GM18861 (cell line): Measurements from ENCODE around the gene DENND2C.
A peak's percentile ranks its signal among the peaks of the same experiment; 100 is the strongest.

ENCODE experiments used
- ATAC-seq: cut with Tn5 transposase; IDR thresholded peaks from one replicate; pipeline ENCODE4 v1.9.1; 2021; ENCODE audit not compliant: unreplicated experiment

The DENND2C gene, protein sequence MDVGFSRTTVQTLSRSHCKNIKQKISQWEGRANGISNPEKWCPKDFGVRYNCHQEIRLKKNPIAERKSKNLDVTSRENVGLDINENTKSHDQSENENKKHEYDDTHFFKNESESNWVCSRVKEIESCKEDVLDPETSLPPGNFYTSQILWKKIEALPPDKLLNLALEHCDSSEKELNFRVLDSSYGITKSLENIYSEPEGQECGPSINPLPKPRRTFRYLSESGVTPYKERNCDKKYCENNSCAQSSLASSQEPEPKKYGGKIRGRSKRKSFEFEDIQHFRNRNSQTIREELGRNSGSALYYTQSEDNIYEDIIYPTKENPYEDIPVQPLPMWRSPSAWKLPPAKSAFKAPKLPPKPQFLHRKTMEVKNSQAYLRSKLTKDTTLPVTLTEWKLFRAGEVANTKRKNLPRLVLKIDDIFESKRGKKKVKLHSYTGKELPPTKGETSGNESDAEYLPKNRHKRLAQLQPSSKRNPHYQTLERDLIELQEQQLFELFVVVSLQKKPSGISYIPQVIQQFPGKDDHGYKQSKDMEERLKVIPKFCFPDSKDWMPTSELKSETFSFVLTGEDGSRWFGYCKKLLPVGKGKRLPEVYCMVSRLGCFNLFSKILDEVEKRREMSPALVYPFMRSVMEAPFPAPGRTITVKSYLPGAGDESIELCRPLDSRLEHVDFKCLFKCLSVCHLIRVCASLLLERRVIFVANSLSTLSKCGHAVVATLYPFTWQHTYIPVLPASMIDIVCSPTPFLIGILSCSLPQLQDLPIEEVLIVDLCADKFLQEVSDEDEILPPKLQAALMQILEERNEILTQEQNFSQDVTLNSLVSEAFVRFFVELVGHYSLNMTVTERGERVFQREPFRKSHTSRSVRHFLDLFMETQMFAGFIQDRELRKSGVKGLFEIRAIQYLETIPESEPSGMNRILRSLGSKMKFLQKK

DNA sequence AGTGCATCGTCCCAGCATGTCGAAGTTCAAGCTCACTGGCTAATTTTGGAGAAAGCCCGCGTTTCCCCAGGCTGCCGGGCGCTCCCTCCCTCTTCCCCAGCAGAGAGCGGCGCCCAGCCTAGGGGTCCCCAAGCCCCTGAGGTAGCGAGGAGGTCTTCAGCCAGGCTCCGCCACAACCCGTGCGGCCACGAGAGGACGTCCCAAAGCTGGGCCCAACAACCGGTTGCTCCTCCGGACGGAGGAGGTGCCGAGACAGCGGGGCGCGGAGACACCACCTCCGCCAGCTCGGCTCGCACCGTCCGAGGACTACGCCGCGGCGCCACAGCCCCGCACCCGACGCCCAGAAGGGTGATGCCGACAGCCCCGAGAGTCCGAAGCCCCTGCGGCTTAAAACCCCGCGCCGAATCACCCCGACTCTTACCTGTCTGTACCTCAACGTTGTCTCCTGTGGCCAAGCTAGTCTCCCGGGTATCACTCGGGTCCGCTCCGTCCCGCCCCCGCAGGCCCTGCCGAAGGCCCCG lies at the start of gene DENND2C:
Gene DENND2C, minus strand, starts transcription at position 488 of the 521 bp plus-strand sequence. CDS start 44,065 bp downstream, outside the sequence.
- peak; percentile 24 for ATAC-seq

GRCh38 chr1:114719424-114719787 lies 49.6 kb upstream of the DENND2C start:
- no peak for ATAC-seq

DNA sequence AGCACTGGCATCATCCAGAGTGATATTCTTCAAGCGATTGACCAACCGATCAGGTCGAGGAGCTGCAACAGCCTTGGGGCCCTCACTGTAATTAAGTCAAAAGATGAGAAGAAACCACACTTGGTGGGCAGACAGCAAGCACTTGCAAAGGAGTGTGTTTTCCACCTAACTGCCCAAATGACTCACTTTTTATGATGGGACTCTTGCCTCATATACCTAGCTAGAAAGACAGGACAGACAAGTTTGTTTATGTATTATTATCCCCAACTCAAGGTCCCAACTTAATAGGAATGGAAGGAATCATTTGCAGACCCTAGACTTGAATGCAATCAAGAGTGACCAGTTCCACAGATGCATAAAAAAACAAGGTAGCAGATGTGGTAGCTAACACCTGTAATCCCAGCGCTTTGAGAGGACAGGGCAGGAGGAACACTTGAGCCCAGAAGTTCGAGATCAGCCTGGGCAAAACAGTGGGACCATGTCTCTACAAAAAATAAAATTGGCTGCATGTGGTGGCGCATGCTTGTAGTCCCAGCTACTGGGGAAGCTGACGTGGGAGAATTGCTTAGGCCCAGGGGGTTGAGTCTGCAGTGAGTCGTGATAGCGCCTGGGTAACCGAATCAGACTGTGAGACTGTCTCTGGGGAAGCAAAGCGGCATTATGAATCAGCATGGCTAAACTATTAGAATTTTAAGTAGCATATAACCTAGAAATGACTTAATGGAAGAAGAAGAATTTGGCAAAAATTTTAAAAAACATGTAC lies 49.0 kb upstream of the DENND2C start:
- no peak for ATAC-seq

GRCh38 chr1:114716304-114717170 lies 46.7 kb upstream of the DENND2C start, which contains the start of gene NRAS:
TSS of gene NRAS (minus strand) at chr1:114716771. CDS start at chr1:114716160, 611 bp downstream.
- ATAC-seq: peak; percentile 80

GRCh38 chr1:114715952-114716303 lies 46.1 kb upstream of the DENND2C start:
- ATAC-seq: peak; percentile 2

DNA sequence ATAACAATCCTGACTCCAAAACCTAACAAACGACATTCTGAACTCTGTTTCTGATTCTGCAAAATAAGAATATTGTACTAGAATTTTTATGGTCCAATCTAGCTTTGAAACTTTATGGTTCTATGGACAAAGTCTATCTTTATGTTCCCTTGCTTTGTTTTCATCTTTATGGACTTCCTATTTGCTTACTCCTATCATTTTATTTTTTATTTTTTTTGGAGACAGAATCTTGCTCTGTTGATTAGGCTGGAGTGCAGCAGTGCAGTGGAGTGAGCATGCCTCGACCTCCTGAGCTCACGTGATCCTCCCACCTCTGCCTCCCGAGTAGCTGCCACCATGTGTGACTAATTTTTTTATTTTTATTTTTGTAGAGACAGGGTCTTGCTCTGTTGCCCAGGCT lies 43.1 kb upstream of the DENND2C start:
- ATAC-seq: no peak

- ATAC-seq: no peak
Observed at GRCh38 chr1:114710360-114710759, 40.5 kb upstream of the DENND2C start.

DNA sequence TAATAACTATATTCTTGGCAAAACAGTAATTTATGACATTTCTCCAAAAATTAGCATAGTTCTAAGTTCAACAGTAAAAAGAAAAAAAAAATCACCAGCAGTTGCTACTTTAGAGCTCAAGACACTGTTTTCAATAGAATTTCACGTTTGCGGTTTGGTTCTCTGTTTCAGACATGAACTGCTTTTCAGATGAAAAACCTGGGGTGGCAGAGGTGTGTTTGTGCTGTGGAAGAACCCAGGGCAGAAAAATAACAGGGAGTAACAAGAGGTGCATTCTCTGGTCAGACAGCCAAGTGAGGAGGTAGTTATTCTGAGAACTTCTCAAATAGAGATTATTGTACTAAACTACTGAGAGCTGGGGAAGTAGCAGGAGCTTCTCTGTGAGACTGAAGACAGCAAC lies 37.8 kb upstream of the DENND2C start:
- no peak for ATAC-seq

DNA sequence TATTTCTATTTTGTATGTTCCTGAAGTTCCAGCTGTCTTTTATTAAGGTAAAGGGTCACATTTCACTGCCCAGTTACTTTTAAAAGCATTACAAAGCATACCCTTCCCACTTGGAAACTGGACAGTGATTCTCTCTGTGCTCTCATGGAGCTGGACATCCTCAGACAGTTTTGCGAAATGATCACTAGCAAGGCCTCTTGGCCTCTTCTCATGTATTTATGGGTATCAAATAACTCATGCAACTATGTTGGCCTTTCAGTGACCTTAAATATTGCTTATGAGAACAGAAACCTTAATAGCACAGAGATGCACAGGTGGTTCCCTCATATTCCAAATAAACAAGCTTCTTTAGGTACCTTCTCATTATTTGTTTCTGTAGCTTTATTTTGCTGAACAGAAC lies 33.4 kb upstream of the DENND2C start:
- ATAC-seq: no peak

GRCh38 chr1:114702737-114703136 lies 32.9 kb upstream of the DENND2C start:
- no peak for ATAC-seq

DNA sequence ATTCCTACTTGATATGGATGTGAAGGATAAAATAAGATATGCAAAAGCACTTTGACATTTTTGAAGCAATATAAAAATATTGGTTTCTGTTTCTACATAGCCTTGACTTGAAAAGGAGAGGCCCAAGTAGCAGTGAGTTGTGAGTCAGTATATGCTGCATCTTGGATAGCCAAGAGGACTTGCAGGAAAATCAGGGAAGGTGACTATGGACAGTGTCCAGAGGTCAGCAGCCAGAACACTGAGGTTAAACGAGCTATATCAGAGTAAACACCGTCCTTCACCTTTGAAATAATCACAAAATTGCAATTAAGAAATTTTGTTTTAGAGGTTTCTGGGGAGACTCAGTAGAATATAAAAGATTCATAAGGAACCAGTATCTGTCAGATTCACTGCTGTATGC lies 32.1 kb upstream of the DENND2C start:
- ATAC-seq: no peak

- ATAC-seq: no peak
Observed at GRCh38 chr1:114700036-114700600, 30.3 kb upstream of the DENND2C start.

DNA sequence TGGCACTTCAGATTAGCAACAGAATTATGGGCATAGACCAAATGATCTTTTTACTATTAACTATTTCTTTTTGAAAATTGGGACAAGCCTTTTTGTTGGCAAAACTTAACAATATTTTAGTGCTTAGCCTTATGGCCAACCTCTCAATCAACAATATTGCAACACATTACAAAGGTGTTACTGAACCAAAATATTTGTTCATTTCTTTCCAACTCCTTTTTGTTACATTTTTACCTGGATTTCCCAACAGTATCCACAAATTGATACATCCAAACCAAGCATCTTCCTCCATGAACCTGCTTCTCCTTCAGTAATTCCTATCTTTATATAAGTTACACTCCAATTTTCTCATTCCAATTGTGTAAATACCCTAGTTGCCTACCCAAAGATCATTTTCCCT lies 27.0 kb upstream of the DENND2C start:
- ATAC-seq: no peak

DNA sequence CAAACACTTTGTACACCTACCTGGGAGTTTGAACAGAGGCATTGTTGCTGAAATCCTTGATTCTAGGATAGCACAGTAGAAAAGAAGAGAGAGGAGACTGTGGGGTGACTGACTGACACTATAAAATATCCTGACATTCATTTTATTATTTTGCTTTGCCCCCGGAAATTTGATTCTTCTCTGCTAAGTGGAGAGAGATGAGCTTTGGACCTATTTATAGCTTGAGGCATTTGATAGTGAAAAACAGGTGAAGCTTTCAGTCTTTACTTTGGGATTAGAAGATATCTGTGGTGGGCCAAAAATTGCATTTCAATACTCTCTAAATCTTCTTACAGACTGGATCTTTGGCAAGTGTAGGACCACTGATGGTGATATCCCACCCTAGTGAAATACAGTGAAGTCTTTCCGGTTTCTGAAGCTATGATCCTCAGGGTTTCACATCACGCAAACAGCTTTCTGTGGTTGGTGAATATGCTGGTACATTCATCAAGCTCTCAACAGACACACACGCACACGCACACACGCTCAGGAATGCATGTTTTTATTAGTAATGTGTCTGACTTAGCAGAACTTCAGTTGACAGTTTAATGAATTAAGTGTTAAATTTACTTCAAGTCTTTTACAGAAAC lies 25.7 kb upstream of the DENND2C start, which contains the start of gene AMPD1:
Gene AMPD1, minus strand, starts transcription at position 117 of the 629 bp plus-strand sequence. Its CDS starts 75 bp downstream, at position 42.
- no peak for ATAC-seq

DNA sequence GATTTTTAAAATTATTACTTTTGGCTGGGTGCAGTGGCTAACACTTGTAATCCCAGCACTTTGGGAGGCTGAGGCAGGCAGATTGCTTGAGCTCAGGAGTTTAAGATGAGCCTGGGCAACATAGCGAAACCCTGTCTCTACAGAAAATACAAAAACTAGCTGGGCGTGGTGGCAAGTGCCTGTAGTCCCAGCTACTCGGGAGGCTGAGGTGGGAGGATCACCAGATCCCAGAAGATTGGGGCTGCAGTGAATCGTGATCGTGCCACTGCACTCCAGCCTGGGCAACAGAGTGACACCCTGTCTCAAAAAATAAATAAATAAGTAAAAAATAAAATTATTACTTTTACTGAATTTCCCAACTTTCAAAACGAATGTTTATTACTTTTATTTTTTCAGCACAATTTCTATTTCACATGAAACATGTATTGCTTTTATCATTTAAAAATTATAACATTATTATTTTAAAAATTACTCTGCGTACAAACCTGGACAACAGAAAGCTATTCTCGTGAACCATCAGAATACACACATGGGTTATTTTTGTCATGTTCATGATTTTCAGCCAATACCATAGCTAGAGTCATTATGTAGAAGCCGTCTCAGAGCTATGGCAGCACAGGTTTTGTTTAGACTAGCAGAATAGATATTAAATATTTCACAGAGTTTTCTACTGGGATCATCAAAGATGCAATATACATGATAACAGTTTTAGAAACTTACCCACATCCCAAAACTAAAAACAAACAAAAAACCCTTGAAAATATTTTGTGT lies 24.9 kb upstream of the DENND2C start:
- no peak for ATAC-seq

DNA sequence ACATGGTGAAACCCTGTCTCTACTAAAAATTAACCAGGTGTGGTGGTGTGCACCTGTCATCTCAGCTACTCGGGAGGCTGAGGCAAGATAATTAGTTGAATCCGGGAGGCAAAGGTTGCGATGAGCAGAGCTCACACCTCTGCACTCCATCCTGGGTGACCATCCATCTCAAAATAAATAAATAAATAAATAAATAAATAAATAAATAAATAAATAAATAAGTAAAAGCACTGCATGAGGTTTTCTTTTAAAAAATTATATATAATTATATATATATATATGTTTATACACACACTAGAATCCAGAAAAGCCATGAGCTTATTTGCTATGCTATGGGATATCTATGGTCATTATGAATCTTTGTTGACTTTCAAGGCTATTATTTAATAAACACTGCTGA lies 23.1 kb upstream of the DENND2C start:
- no peak for ATAC-seq

DNA sequence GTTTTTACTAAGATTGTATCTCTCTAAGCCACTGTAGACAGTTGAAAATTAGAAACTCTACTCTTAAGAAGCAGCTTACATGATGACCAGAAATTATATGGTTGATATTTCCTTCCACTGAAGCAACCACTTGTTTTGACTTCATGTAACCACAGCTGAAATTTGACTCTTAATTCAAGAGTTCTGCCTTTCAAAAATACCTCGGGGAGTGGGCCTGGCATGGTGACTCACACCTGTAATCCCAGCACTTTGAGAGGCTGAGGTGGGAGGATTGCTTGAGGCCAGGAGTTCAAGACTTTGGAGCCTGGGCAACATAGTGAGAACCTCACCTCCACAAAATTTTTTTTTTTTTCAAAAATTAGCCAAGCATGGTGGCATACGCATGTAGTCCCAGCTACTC lies 21.2 kb upstream of the DENND2C start:
- ATAC-seq: no peak

DNA sequence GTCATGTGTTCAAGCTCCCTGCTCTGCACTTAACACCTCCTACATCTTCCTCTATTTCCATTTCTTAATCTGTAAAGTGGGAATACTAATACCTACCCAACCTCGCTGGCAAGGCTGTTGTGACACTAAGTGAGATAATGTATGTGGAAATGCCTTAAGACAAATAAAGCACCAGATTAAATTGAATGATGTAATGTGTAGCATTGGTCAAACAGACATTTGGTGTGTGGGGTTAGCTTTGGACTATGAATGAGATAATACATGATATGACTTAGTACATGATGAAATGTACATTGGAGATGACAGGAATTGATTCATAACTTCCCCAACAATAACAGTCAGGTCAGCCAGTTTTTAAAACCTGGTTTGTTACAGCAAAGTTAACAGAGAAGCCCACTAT lies 20.3 kb upstream of the DENND2C start:
- ATAC-seq: no peak
